GM18870 (cell line): ENCODE measurements around the gene PTH2R.

Source experiments
- ATAC-seq: cut with Tn5 transposase; IDR thresholded peaks from one replicate; pipeline ENCODE4 v1.9.1; 2021; ENCODE audit warnings: moderate library complexity; ENCODE audit not compliant: unreplicated experiment

Gene PTH2R

GRCh38 chr2:208541989-208542464 is 135.4 kb downstream of the PTH2R start:
- ATAC-seq = no peak

DNA sequence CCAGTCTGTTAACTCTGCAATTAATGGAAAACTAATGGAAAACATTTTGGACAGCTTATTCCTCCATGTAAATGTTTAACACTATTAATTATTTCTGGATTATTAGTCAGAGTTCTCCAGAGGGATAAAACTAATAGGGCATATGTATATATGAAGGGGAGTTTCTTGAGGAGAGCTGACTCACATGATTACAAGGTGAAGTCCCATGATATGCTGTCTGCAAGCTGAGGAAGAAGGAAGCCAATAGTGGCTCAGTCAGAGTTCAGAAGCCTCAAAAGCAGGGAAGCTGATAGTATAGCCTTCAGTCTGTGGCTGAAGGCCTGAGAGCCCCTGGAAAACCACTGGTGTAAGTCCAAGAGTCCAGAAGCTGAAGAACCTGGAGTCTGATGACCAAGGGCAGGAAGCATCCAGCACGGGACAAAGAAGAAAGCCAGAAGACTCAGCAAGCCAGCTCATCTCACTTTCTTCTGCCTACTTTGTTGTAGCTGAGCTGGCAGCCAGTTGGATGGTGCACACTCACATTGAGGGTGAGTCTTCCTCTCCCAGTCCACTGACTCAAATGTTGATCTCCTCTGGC is 136.0 kb downstream of the PTH2R start:
- ATAC-seq = no peak
